WTC11 (cell line): ENCODE measurements around the gene TNIP1. TPM values are rescaled to one million over a fixed set of nuclear protein-coding genes. Genes with fewer than 3 reads are reported as not detected.

Source experiments
- ATAC-seq: fragments of 200-7000 bp; cut with Tn5 transposase; 2 replicates; pipeline ENCODE4 v1.10.0; 2021; ENCODE audit warnings: mild to moderate bottlenecking, moderate library complexity
- CTCF ChIA-PET: fragments of 300-600 bp; sonication (Branson Sonifier 250); formaldehyde crosslinking; loops from one replicate; lab custom pipeline; 2021; ENCODE audit warnings: antibody characterized with exemption; lab: Charles Lee
- POLR2A ChIA-PET: fragments of 350-600 bp; sonication (Branson Sonifier 250); formaldehyde crosslinking; loops from one replicate; lab custom pipeline; 2021; ENCODE audit warnings: antibody characterized with exemption; lab: Charles Lee
- DNase-seq: peaks from one replicate; pipeline ENCODE4 v3.0.0; 2021; ENCODE audit warnings: low spot score
- H3K27ac Mint-ChIP-seq: 2 replicates; pipeline ENCODE4 v1.8.0; 2021; ENCODE audit warnings: mixed read lengths
- H3K27me3 Mint-ChIP-seq: 2 replicates; pipeline ENCODE4 v1.8.0; 2021; ENCODE audit warnings: low read depth, mild to moderate bottlenecking, moderate library complexity, mixed read lengths
- H3K36me3 Mint-ChIP-seq: 2 replicates; pipeline ENCODE4 v1.8.0; 2021; ENCODE audit warnings: mixed read lengths
- H3K4me1 Mint-ChIP-seq: 2 replicates; pipeline ENCODE4 v1.8.0; 2022; ENCODE audit warnings: mixed read lengths
- H3K4me3 Mint-ChIP-seq: 2 replicates; pipeline ENCODE4 v1.8.0; 2021; ENCODE audit warnings: mild to moderate bottlenecking, moderate library complexity, mixed read lengths
- H3K9me3 Mint-ChIP-seq: 2 replicates; pipeline ENCODE4 v1.8.0; 2021; ENCODE audit warnings: mixed read lengths
- CDX4 ChIP-seq: fragments of 250-450 bp; sonication (Bioruptor Pico); IDR thresholded peaks from 2 replicates; pipeline ENCODE4 v1.9.0; 2021; ENCODE audit warnings: moderate library complexity, mild to moderate bottlenecking, inconsistent platforms, borderline replicate concordance
- E2F1 ChIP-seq: sonication (generic); formaldehyde crosslinking; IDR thresholded peaks from 2 replicates; pipeline ENCODE4 v1.8.0; 2022; ENCODE audit warnings: mild to moderate bottlenecking, missing genetic modification reagents
- E2F5 ChIP-seq: sonication (generic); formaldehyde crosslinking; IDR thresholded peaks from 2 replicates; pipeline ENCODE4 v1.8.1; 2022; ENCODE audit warnings: mild to moderate bottlenecking, moderate library complexity, missing genetic modification reagents
- ELF4 ChIP-seq: sonication (generic); formaldehyde crosslinking; IDR thresholded peaks from 2 replicates; pipeline ENCODE4 v1.8.1; 2022; ENCODE audit warnings: low read depth, mild to moderate bottlenecking, moderate library complexity, missing genetic modification reagents
- EMX1 ChIP-seq: fragments of 250-450 bp; sonication (Bioruptor Pico); IDR thresholded peaks from 2 replicates; pipeline ENCODE4 v1.8.0; 2021; ENCODE audit warnings: mild to moderate bottlenecking
- ESRRA ChIP-seq: sonication (generic); formaldehyde crosslinking; IDR thresholded peaks from 2 replicates; pipeline ENCODE4 v1.8.1; 2022; ENCODE audit warnings: mild to moderate bottlenecking, missing genetic modification reagents, borderline replicate concordance
- FOXJ3 ChIP-seq: sonication (generic); formaldehyde crosslinking; IDR thresholded peaks from 2 replicates; pipeline ENCODE4 v1.9.0; 2021; ENCODE audit warnings: missing genetic modification reagents, mild to moderate bottlenecking, borderline replicate concordance
- GABPB1 ChIP-seq: sonication (generic); formaldehyde crosslinking; IDR thresholded peaks from 2 replicates; pipeline ENCODE4 v1.8.1; 2023; ENCODE audit warnings: mild to moderate bottlenecking, missing genetic modification reagents
- HMGXB4 ChIP-seq: sonication (generic); formaldehyde crosslinking; IDR thresholded peaks from 2 replicates; pipeline ENCODE4 v1.8.1; 2023; ENCODE audit warnings: mild to moderate bottlenecking, moderate library complexity, missing genetic modification reagents
- NFYB ChIP-seq: sonication (generic); formaldehyde crosslinking; conservative IDR thresholded peaks from 2 replicates; pipeline ENCODE4 v1.8.0; 2022; ENCODE audit warnings: low read depth, missing genetic modification reagents
- PRRX2 ChIP-seq: fragments of 250-450 bp; sonication (Bioruptor Pico); IDR thresholded peaks from 2 replicates; pipeline ENCODE4 v1.8.0; 2021; ENCODE audit warnings: mild to moderate bottlenecking
- TCF7 ChIP-seq: sonication (generic); formaldehyde crosslinking; IDR thresholded peaks from 2 replicates; pipeline ENCODE4 v1.8.0; 2022; ENCODE audit warnings: mild to moderate bottlenecking, low read depth, missing genetic modification reagents, moderate library complexity
- TEAD4 ChIP-seq: sonication (generic); formaldehyde crosslinking; IDR thresholded peaks from 2 replicates; pipeline ENCODE4 v1.8.0; 2022; ENCODE audit warnings: mild to moderate bottlenecking, missing genetic modification reagents
- ZNF138 ChIP-seq: sonication (generic); formaldehyde crosslinking; conservative IDR thresholded peaks from 2 replicates; pipeline ENCODE4 v1.8.1; 2022; ENCODE audit warnings: mild to moderate bottlenecking, moderate library complexity, missing genetic modification reagents
- ZNF423 ChIP-seq: fragments of 250-450 bp; sonication (Bioruptor Pico); IDR thresholded peaks from 2 replicates; pipeline ENCODE4 v2.1.2; 2022; ENCODE audit warnings: mild to moderate bottlenecking, moderate library complexity
- ZNF532 ChIP-seq: fragments of 250-450 bp; sonication (Bioruptor Pico); IDR thresholded peaks from 2 replicates; pipeline ENCODE4 v1.9.0; 2021; ENCODE audit warnings: mild to moderate bottlenecking, borderline replicate concordance
- total RNA-seq: library from RNA; stranded (reverse); gene quantifications from 3 replicates; pipeline ENCODE4 v1.2.3, GENCODE V29; 2021

Gene TNIP1
- total RNA-seq, 1 experiment from 2014 or later: 41.1 TPM

GRCh38 chr5:151072630-151073025 lies 8.2 kb downstream of the TNIP1 start (continued):
- TF ChIP-seq E2F1 (CRISPR knock-in tag) (no peak), EMX1 (CRISPR knock-in tag) (no peak), ESRRA (no peak)
- TF ChIP-seq, all 79 proteins: peak for 0

- H3K4me3 Mint-ChIP-seq: no peak overlapping the region
- POLR2A ChIA-PET: no interaction called here
- H3K4me1 Mint-ChIP-seq: peaks cover 16% of the 10 kb centered on the region
- CTCF ChIA-PET: interaction anchor here (1.0 to 1.9 kb wide), 5 partner anchors 15 to 93 kb away, joined by 3 to 12 read pairs (median 5); no protein-coding TSS in a partner anchor
- H3K9me3 Mint-ChIP-seq: no peaks in the 10 kb centered on the region
- no peak for ATAC-seq
- H3K27ac Mint-ChIP-seq: no peak overlapping the region; the same call in 1 of the 2 replicates
- H3K36me3 Mint-ChIP-seq: peaks cover 8% of the 10 kb centered on the region; the same call in 1 of the 2 replicates
- H3K27me3 Mint-ChIP-seq: no peaks in the 10 kb centered on the region
- TF ChIP-seq TEAD4 (no peak), PRRX2 (CRISPR knock-in tag) (no peak), ZNF532 (CRISPR knock-in tag) (no peak), TCF7 (CRISPR knock-in tag) (no peak), GABPB1 (no peak), ZNF423 (CRISPR knock-in tag) (no peak), ELF4 (CRISPR knock-in tag) (no peak), ZNF138 (CRISPR knock-in tag) (no peak), FOXJ3 (no peak), CDX4 (CRISPR knock-in tag) (no peak), E2F5 (CRISPR knock-in tag) (no peak), HMGXB4 (CRISPR knock-in tag) (no peak), NFYB (CRISPR knock-in tag) (no peak), E2F1 (CRISPR knock-in tag) (no peak)
- TF ChIP-seq, all 79 proteins: peak for 0
- no peak for DNase-seq
These were observed 8.8 kb downstream of the TNIP1 start for GRCh38 chr5:151071848-151072629.
